IPS-NIHi7 (cell line): ENCODE measurements around the gene TMC2.
A peak's percentile ranks its signal among the peaks of the same experiment; 100 is the strongest.
"Not testable (repeated sequence)": the region's sequence is repeated elsewhere in the genome, so short reads cannot be mapped to it uniquely, and the experiment has no call there.

Experiments
- DNase-seq: peaks from one replicate; pipeline ENCODE4 v3.0.0; 2012; ENCODE audit warnings: mixed read lengths; ENCODE audit errors: extremely low spot score

TMC2 gene

GRCh38 chr20:2524709-2525506, 11.5 kb upstream of the TMC2 start:
- peak; percentile 59 for DNase-seq

GRCh38 chr20:2526218-2526583, 10.2 kb upstream of the TMC2 start:
- DNase-seq = not testable (repeated sequence)

- DNase-seq = no peak
These were observed 8.6 kb upstream of the TMC2 start for GRCh38 chr20:2527762-2528161.

- DNase-seq = no peak
These were observed 7.6 kb upstream of the TMC2 start for GRCh38 chr20:2528671-2529271.

- no peak for DNase-seq
These were observed 3.3 kb upstream of the TMC2 start for GRCh38 chr20:2533118-2533517.

GRCh38 chr20:2535711-2536559, 438 bp upstream of the TMC2 start:
- peak; percentile 37 for DNase-seq

GRCh38 chr20:2537101-2537500, 728 bp downstream of the TMC2 start:
- no peak for DNase-seq

- no peak for DNase-seq
These were observed 2.0 kb downstream of the TMC2 start for GRCh38 chr20:2538356-2538755.

GRCh38 chr20:2538931-2539720, 2.8 kb downstream of the TMC2 start:
- no peak for DNase-seq

GRCh38 chr20:2541940-2542339, 5.6 kb downstream of the TMC2 start:
- no peak for DNase-seq

- DNase-seq = no peak
These were observed 6.0 kb downstream of the TMC2 start for GRCh38 chr20:2542361-2542760.

GRCh38 chr20:2544211-2544610, 7.8 kb downstream of the TMC2 start:
- no peak for DNase-seq

- DNase-seq = no peak
These were observed 9.2 kb downstream of the TMC2 start for GRCh38 chr20:2545594-2545993.

- DNase-seq = no peak
These were observed 21.7 kb downstream of the TMC2 start for GRCh38 chr20:2557873-2558580.

GRCh38 chr20:2558581-2559278, 22.4 kb downstream of the TMC2 start:
- DNase-seq = peak; percentile 61

- no peak for DNase-seq
These were observed 22.9 kb downstream of the TMC2 start for GRCh38 chr20:2559279-2559626.

- no peak for DNase-seq
These were observed 23.3 kb downstream of the TMC2 start for GRCh38 chr20:2559651-2560050.

- no peak for DNase-seq
These were observed 26.7 kb downstream of the TMC2 start for GRCh38 chr20:2563116-2563515.

GRCh38 chr20:2564406-2564805, 28.0 kb downstream of the TMC2 start:
- DNase-seq = no peak

- DNase-seq = no peak
These were observed 39.3 kb downstream of the TMC2 start for GRCh38 chr20:2575682-2576081.

- DNase-seq = no peak
These were observed 39.9 kb downstream of the TMC2 start for GRCh38 chr20:2576317-2576727.
